Colonic mucosa (tissue), 4 donors: ENCODE measurements around the gene PAGR1. TPM values are rescaled to one million over a fixed set of nuclear protein-coding genes. Genes with fewer than 3 reads are reported as not detected.
"Not testable (repeated sequence)": the region's sequence is repeated elsewhere in the genome, so short reads cannot be mapped to it uniquely, and the experiment has no call there.

Experiments
- DNase-seq: peaks from one replicate; pipeline ENCODE4 v3.0.0-alpha.2; 2020
- H3K27ac ChIP-seq: fragments of 200-600 bp; one replicate; pipeline ENCODE4 v1.8.0; 2021
- H3K27me3 ChIP-seq: fragments of 200-600 bp; one replicate; pipeline ENCODE4 v1.8.0; 2021
- H3K36me3 ChIP-seq: fragments of 200-600 bp; one replicate; pipeline ENCODE4 v1.8.0; 2021
- H3K4me1 ChIP-seq: fragments of 200-600 bp; one replicate; pipeline ENCODE4 v1.8.0; 2021; ENCODE audit warnings: mild to moderate bottlenecking
- H3K4me3 ChIP-seq: fragments of 200-600 bp; one replicate; pipeline ENCODE4 v1.8.0; 2021
- H3K9ac ChIP-seq, 2 donors: one replicate each; pipeline ENCODE4 v1.7.0; 2013; ENCODE audit warnings: control low read depth in 2 of 2, low read depth in 2 of 2, low read length in 2 of 2
- H3K9me3 ChIP-seq: fragments of 200-600 bp; one replicate; pipeline ENCODE4 v1.8.0; 2021
- CTCF ChIP-seq: fragments of 200-600 bp; IDR thresholded peaks from one replicate; pipeline ENCODE4 v1.8.0; 2022; ENCODE audit warnings: antibody characterized with exemption, mild to moderate bottlenecking
- intact Hi-C: fragments of 100-400 bp; cut with DNase I; formaldehyde crosslinking; loops from one replicate; pipeline ENCODE4 v1.14.1; 2022
- total RNA-seq, 2 donors: library from RNA; stranded (reverse); fragmentation: NEBNext Ultra II Directional in 1 of 2; extraction: Animal tissue kit (Norgen Biotek cat#: 25700) in 1 of 2; gene quantifications; one replicate each; pipeline ENCODE4 v1.2.1, GENCODE V29; 2021
- donor health status: healthy.
- donor health status: DM: no; HTN: no; CAD: no.
- donor health status: DM: no; HTN: no; CAD: no.

Gene PAGR1
- total RNA-seq, 2 donors from 2014 or later, result 16.0 to 45.0 TPM

DNA sequence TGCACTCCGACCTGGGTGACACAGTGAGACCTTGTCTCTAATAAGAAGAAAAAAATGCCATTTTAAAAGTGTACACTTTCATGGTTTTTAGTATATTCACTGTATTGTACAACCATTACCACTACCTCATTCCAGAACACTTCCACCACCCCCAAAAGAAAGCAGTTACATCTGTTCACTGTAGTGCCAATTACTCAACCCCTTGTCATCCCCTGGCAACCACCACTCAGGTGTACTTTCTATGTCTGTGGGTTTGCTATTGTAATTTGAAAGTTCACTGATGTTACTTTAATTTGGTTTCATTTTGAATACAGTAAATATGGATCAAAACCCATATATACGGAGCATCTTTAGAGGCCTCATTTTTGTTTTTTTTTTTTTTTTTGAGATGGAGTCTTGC lies 31.8 kb upstream of the PAGR1 start:
- H3K27me3 ChIP-seq, result no peaks in the 10 kb centered on the region
- H3K36me3 ChIP-seq, result no peaks in the 10 kb centered on the region
- no peaks in the 10 kb centered on the region for H3K4me1 ChIP-seq
- H3K9me3 ChIP-seq, result no peaks in the 10 kb centered on the region
- intact Hi-C loops, result no loop called here
- no peak for DNase-seq
- no peak overlapping the region for H3K9ac ChIP-seq
- no peak overlapping the region for H3K4me3 ChIP-seq
- no peak overlapping the region for H3K27ac ChIP-seq
- no peak for TF ChIP-seq CTCF

DNA sequence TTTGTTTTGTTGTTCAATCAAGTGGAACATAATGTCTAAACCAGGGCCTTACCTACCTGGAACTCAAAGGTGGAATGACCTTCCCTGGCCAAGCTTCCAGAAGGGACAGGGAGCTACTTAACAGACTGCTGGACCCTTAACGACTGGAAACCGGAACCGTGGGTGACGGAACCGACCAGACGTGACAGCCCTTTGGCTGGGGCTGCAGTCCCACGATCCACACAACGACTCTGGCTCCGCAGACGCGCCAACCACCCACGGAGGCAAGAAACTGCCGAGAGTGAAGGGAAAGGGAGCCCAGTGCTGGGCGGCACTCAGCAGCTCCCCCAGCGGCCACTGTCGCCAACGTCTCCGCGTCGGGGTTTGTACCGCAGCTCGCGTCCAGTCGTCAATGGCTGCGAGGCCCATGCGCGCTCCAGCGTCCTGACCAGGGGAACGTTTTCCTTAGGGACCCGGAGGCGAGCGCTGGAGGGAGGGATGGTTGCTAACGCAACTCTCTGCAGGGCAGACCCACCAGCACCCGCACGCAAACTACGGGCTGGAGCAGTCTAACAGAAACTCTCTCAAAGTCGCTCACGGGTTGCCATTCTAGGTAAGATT lies 31.0 kb upstream of the PAGR1 start:
- Histone ChIP-seq H3K36me3 (no peaks in the 10 kb centered on the region), H3K9me3 (no peaks in the 10 kb centered on the region), H3K9ac (no peak overlapping the region), H3K4me1 (no peaks in the 10 kb centered on the region), H3K27me3 (no peaks in the 10 kb centered on the region), H3K27ac (no peak overlapping the region), H3K4me3 (no peak overlapping the region)
- TF ChIP-seq CTCF, result peak; percentile 60
- intact Hi-C loops, result no loop called here
- DNase-seq, result peak; percentile 59

DNA sequence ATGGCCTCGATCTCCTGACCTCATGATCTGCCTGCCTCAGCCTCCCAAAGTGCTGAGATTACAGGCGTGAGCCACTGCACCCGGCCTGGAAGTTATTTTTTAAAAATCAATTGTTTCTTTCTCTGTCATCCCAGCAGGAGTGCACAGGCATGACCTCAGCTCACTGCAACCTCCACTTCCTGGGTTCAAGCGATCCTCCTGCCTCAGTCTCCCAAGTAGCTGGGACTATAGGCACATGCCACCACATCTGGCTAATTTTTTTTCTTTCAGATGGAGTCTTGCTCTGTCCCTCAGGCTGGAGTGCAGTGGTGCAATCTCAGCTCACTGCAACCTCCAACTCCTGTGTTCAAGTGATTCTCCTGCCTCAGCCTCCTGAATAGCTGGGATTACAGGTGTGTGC lies 28.8 kb upstream of the PAGR1 start:
- H3K4me1 ChIP-seq, H3K4me3 ChIP-seq, DNase-seq, H3K9ac ChIP-seq, H3K9me3 ChIP-seq, H3K27me3 ChIP-seq, intact Hi-C loops, H3K27ac ChIP-seq, H3K36me3 ChIP-seq: not testable (repeated sequence)

- H3K9ac ChIP-seq, result peak overlapping the region; percentile 65 to 96
- no peaks in the 10 kb centered on the region for H3K36me3 ChIP-seq
- no peaks in the 10 kb centered on the region for H3K27me3 ChIP-seq
- DNase-seq, result no peak
- H3K4me1 ChIP-seq, result no peaks in the 10 kb centered on the region
- no peaks in the 10 kb centered on the region for H3K9me3 ChIP-seq
- H3K4me3 ChIP-seq, result peak overlapping the region; percentile 78
- TF ChIP-seq CTCF, result no peak
- intact Hi-C loops, result no loop called here
- peak overlapping the region; percentile 83 for H3K27ac ChIP-seq
These were observed 26.2 kb upstream of the PAGR1 start for GRCh38 chr16:29789775-29790182.

- no peaks in the 10 kb centered on the region for H3K27me3 ChIP-seq
- TF ChIP-seq CTCF, result peak; percentile 73
- DNase-seq, result peak; percentile 100
- peak within 1 kb of the TSS; percentile 86 to 96 for H3K9ac ChIP-seq
- no peaks in the 10 kb centered on the region for H3K36me3 ChIP-seq
- no peaks in the 10 kb centered on the region for H3K9me3 ChIP-seq
- H3K4me3 ChIP-seq, result peak within 1 kb of the TSS; percentile 78
- intact Hi-C loops, result no loop called here
- peak within 1 kb of the TSS; percentile 83 for H3K27ac ChIP-seq
- H3K4me1 ChIP-seq, result no peaks in the 10 kb centered on the region
These were observed 25.6 kb upstream of the PAGR1 start, which contains the start of gene KIF22 for GRCh38 chr16:29790183-29790948. Gene KIF22 (plus strand): TSS chr16:29790751. CDS start chr16:29790760, 9 bp downstream.
